Vagina (tissue), 2 donors: ENCODE measurements around the gene MYH11. TPM values are rescaled to one million over a fixed set of nuclear protein-coding genes. Genes with fewer than 3 reads are reported as not detected.

Experiments
- DNase-seq, 2 donors: peaks; one replicate each; pipeline ENCODE4 v3.0.0-alpha.2; 2017; ENCODE audit errors: extremely low spot score in 2 of 2
- H3K27ac ChIP-seq: fragments of 200-600 bp; sonication (generic); one replicate; pipeline ENCODE4 v1.5.1; 2019
- H3K27me3 ChIP-seq: fragments of 200-600 bp; sonication (generic); one replicate; pipeline ENCODE4 v1.5.1; 2019
- H3K36me3 ChIP-seq, 2 donors: fragments of 200-600 bp; sonication (generic); one replicate each; pipeline ENCODE4 v1.5.1; 2017 to 2019
- H3K4me1 ChIP-seq: fragments of 200-600 bp; sonication (generic); one replicate; pipeline ENCODE4 v1.5.1; 2019
- H3K4me3 ChIP-seq, 2 donors: fragments of 200-600 bp; sonication (generic); 1 replicate in 1 of 2; 2 replicates in 1 of 2; pipeline ENCODE4 v1.5.1; 2016 to 2019
- H3K9me3 ChIP-seq: fragments of 200-600 bp; sonication (generic); one replicate; pipeline ENCODE4 v1.5.1; 2019
- POLR2A ChIP-seq, 2 donors: fragments of 450-650 bp; IDR thresholded peaks; one replicate each; pipeline ENCODE4 v1.6.1; 2017; ENCODE audit warnings: antibody characterized with exemption in 2 of 2, mild to moderate bottlenecking in 2 of 2, moderate library complexity in 2 of 2
- POLR2AphosphoS5 ChIP-seq, 2 donors: sonication (generic); formaldehyde crosslinking; IDR thresholded peaks; one replicate each; pipeline ENCODE4 v1.9.0; 2017; ENCODE audit warnings: antibody characterized with exemption in 2 of 2, mild to moderate bottlenecking in 2 of 2, low read depth in 1 of 2; ENCODE audit not compliant: insufficient read depth in 1 of 2
- intact Hi-C: fragments of 100-400 bp; cut with DNase I; formaldehyde crosslinking; loops from one replicate; pipeline ENCODE4 v1.15.1; 2023
- total RNA-seq: library from RNA; depleted of rRNA; stranded (reverse); fragments of >200 nt; gene quantifications from one replicate; pipeline ENCODE4 v1.2.3, GENCODE V29; 2016
- TF ChIP-seq, protein P1 (sequence below), 3 experiments: fragments of 450-650 bp in 2 of 3; fragments of 200-600 bp in 1 of 3; sonication (generic) in 1 of 3; IDR thresholded peaks; one replicate each; pipeline ENCODE4 v1.5.1; 2017 to 2019; ENCODE audit warnings: antibody characterized with exemption in 3 of 3, mild to moderate bottlenecking in 2 of 3, moderate library complexity in 2 of 3

Gene MYH11
- total RNA-seq, 1 donor from 2014 or later = 822 TPM

DNA sequence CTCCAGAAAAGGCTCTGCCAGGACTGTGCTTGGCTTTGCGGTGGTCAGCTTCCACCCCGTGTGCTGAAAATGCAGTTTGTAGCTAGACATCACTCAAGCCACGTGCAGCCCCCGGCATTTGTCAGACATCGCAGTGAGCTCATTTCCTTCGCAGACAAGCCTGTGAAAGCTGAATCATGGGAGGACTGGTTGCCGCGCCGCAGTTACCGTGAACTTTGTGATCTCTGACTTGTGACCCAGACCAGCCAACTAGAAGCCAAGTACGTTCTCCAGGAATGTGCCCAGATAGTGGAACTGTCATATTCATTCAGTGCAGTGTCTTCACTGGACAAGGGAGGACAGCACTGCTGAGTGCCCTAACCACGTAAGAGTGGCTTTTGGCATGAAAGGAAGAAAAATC is 148.7 kb downstream of the MYH11 start:
- Histone ChIP-seq H3K27ac (no peak overlapping the region), H3K9me3 (no peaks in the 10 kb centered on the region), H3K36me3 (peaks cover 0 to 18% of the 10 kb centered on the region in 2 donors), H3K27me3 (no peaks in the 10 kb centered on the region), H3K4me1 (peaks cover 9% of the 10 kb centered on the region), H3K4me3 (no peak overlapping the region)
- no peak for DNase-seq
- intact Hi-C loops = no loop called here
- TF ChIP-seq POLR2A (IDR thresholded peaks at IDR 0.05) (no peak), POLR2AphosphoS5 (IDR thresholded peaks at IDR 0.05; ENCODE audit: insufficient read depth in 1 of 2, low read depth in 1 of 2) (peak in 1 of 2 donors; percentile 22)
- TF ChIP-seq, protein P1, sequence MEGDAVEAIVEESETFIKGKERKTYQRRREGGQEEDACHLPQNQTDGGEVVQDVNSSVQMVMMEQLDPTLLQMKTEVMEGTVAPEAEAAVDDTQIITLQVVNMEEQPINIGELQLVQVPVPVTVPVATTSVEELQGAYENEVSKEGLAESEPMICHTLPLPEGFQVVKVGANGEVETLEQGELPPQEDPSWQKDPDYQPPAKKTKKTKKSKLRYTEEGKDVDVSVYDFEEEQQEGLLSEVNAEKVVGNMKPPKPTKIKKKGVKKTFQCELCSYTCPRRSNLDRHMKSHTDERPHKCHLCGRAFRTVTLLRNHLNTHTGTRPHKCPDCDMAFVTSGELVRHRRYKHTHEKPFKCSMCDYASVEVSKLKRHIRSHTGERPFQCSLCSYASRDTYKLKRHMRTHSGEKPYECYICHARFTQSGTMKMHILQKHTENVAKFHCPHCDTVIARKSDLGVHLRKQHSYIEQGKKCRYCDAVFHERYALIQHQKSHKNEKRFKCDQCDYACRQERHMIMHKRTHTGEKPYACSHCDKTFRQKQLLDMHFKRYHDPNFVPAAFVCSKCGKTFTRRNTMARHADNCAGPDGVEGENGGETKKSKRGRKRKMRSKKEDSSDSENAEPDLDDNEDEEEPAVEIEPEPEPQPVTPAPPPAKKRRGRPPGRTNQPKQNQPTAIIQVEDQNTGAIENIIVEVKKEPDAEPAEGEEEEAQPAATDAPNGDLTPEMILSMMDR (IDR thresholded peaks at IDR 0.05) = no peak

- intact Hi-C loops = no loop called here
- DNase-seq = no peak
- H3K9me3 ChIP-seq = no peaks in the 10 kb centered on the region
- peaks cover 0 to 22% of the 10 kb centered on the region in 2 donors for H3K36me3 ChIP-seq
- no peaks in the 10 kb centered on the region for H3K27me3 ChIP-seq
- H3K4me1 ChIP-seq = peaks cover 9% of the 10 kb centered on the region
- TF ChIP-seq POLR2AphosphoS5 (IDR thresholded peaks at IDR 0.05; ENCODE audit: insufficient read depth in 1 of 2, low read depth in 1 of 2) (no peak), POLR2A (IDR thresholded peaks at IDR 0.05) (no peak)
- TF ChIP-seq, protein P1 (IDR thresholded peaks at IDR 0.05) = no peak
- no peak overlapping the region for H3K4me3 ChIP-seq
- no peak overlapping the region for H3K27ac ChIP-seq
Measured at GRCh38 chr16:15707332-15707731, 149.5 kb downstream of the MYH11 start.

- peaks cover 0 to 42% of the 10 kb centered on the region in 2 donors for H3K36me3 ChIP-seq
- no peaks in the 10 kb centered on the region for H3K9me3 ChIP-seq
- H3K27me3 ChIP-seq = no peaks in the 10 kb centered on the region
- H3K27ac ChIP-seq = no peak overlapping the region
- H3K4me3 ChIP-seq = no peak overlapping the region
- no peak for DNase-seq
- TF ChIP-seq POLR2AphosphoS5 (IDR thresholded peaks at IDR 0.05; ENCODE audit: insufficient read depth in 1 of 2, low read depth in 1 of 2) = no peak
- TF ChIP-seq, protein P1 (IDR thresholded peaks at IDR 0.05) = no peak
- TF ChIP-seq POLR2A (IDR thresholded peaks at IDR 0.05) = no peak
- H3K4me1 ChIP-seq = peaks cover 9% of the 10 kb centered on the region
- intact Hi-C loops = no loop called here
Measured at GRCh38 chr16:15705064-15705565, 151.7 kb downstream of the MYH11 start.

GRCh38 chr16:15704545-15704987 is 152.3 kb downstream of the MYH11 start:
- Histone ChIP-seq H3K36me3 (peaks cover 0 to 47% of the 10 kb centered on the region in 2 donors), H3K27ac (no peak overlapping the region)

More at GRCh38 chr16:15704545-15704987, 152.3 kb downstream of the MYH11 start:
- no peak for DNase-seq
- H3K4me3 ChIP-seq = no peak overlapping the region
- H3K27me3 ChIP-seq = no peaks in the 10 kb centered on the region
- TF ChIP-seq, protein P1 (IDR thresholded peaks at IDR 0.05) = peak; percentile 61 to 73 (median 62)
- TF ChIP-seq POLR2AphosphoS5 (IDR thresholded peaks at IDR 0.05; ENCODE audit: insufficient read depth in 1 of 2, low read depth in 1 of 2) = no peak
- H3K4me1 ChIP-seq = peaks cover 6% of the 10 kb centered on the region
- H3K9me3 ChIP-seq = no peaks in the 10 kb centered on the region
- intact Hi-C loops = no loop called here
